Measurements from ENCODE around the gene SH3RF1.

- TF ChIP-seq POLR2A (IDR thresholded peaks at IDR 0.05; ENCODE audit: insufficient read depth in 1 of 2, low read depth in 2 of 2, low read length in 2 of 2) (no peak), ZNF777 (CRISPR knock-in tag; IDR thresholded peaks at IDR 0.05) (no peak), ZNF512 (CRISPR knock-in tag; IDR thresholded peaks at IDR 0.05) (no peak), ZNF569 (CRISPR knock-in tag; IDR thresholded peaks at IDR 0.05; ENCODE audit: borderline replicate concordance) (no peak), POLR2AphosphoS5 (IDR thresholded peaks at IDR 0.05; ENCODE audit: low read depth, low read length) (no peak), CTCF (CRISPR knock-in tag; IDR thresholded peaks at IDR 0.05) (no peak), CEBPB (IDR thresholded peaks at IDR 0.05; ENCODE audit: borderline replicate concordance, low read depth, low read length) (no peak), FOXP4 (CRISPR knock-in tag; IDR thresholded peaks at IDR 0.05) (no peak), CREB1 (IDR thresholded peaks at IDR 0.05) (no peak), CREB1 (CRISPR knock-in tag; IDR thresholded peaks at IDR 0.05) (no peak), ZNF513 (CRISPR knock-in tag; conservative IDR thresholded peaks at IDR 0.05) (no peak), SUZ12 (IDR thresholded peaks at IDR 0.05; ENCODE audit: low read depth, low read length) (no peak), ZNF292 (CRISPR knock-in tag; IDR thresholded peaks at IDR 0.05; ENCODE audit: borderline replicate concordance, low read depth) (no peak)
Observed at GRCh38 chr4:169139021-169139420, 131.7 kb downstream of the SH3RF1 start.

Data from HepG2 (cell line).